Hematopoietic multipotent progenitor cell treated with erythropoietin and hydrocortisone succinate and interleukin-3 and kit ligand, for 15 days (in vitro differentiated cells): Measurements from ENCODE around the gene KAT2A.
A peak's percentile ranks its signal among the peaks of the same experiment; 100 is the strongest.

Experiments used
- DNase-seq: peaks from one replicate; pipeline ENCODE4 v3.0.0-alpha.2; 2015; ENCODE audit warnings: low spot score

Gene KAT2A

GRCh38 chr17:42135664-42136653 lies 14.8 kb upstream of the KAT2A start:
- no peak for DNase-seq

- no peak for DNase-seq
Observed at GRCh38 chr17:42135151-42135550, 14.0 kb upstream of the KAT2A start.

- DNase-seq: peak; percentile 41
Observed at GRCh38 chr17:42133461-42134041, 12.4 kb upstream of the KAT2A start.

- no peak for DNase-seq
Observed at GRCh38 chr17:42132941-42133340, 11.8 kb upstream of the KAT2A start.

GRCh38 chr17:42131981-42132432 lies 10.8 kb upstream of the KAT2A start:
- no peak for DNase-seq

- DNase-seq: no peak
Observed at GRCh38 chr17:42131232-42131631, 10.1 kb upstream of the KAT2A start.

- DNase-seq: no peak
Observed at GRCh38 chr17:42130310-42130936, 9.3 kb upstream of the KAT2A start.

- DNase-seq: no peak
Observed at GRCh38 chr17:42129109-42129837, 8.1 kb upstream of the KAT2A start.

GRCh38 chr17:42127414-42127813 lies 6.2 kb upstream of the KAT2A start:
- no peak for DNase-seq

- DNase-seq: no peak
Observed at GRCh38 chr17:42126836-42127235, 5.7 kb upstream of the KAT2A start.

GRCh38 chr17:42125565-42125964 lies 4.4 kb upstream of the KAT2A start:
- no peak for DNase-seq

GRCh38 chr17:42124256-42124655 lies 3.1 kb upstream of the KAT2A start:
- no peak for DNase-seq

- no peak for DNase-seq
Observed at GRCh38 chr17:42122371-42123303, 1.5 kb upstream of the KAT2A start, which contains the start of gene HSPB9. Gene HSPB9 (plus strand): TSS chr17:42122804. CDS start chr17:42122851, 47 bp downstream.

GRCh38 chr17:42120161-42120769 lies 902 bp downstream of the KAT2A start:
- DNase-seq: no peak

- DNase-seq: no peak
Observed at GRCh38 chr17:42119301-42119700, 1.9 kb downstream of the KAT2A start.

GRCh38 chr17:42118545-42118944 lies 2.6 kb downstream of the KAT2A start:
- peak; percentile 25 for DNase-seq

- DNase-seq: no peak
Observed at GRCh38 chr17:42118126-42118510, 3.0 kb downstream of the KAT2A start.

- no peak for DNase-seq
Observed at GRCh38 chr17:42117397-42118125, 3.6 kb downstream of the KAT2A start.

- DNase-seq: peak; percentile 83
Observed at GRCh38 chr17:42116705-42117396, 4.3 kb downstream of the KAT2A start.
